ENCODE data around the gene VOPP1. TPM values are rescaled to one million over a fixed set of nuclear protein-coding genes. Genes with fewer than 3 reads are reported as not detected.

The VOPP1 gene
- total RNA-seq, 1 donor from 2014 or later, result 20.0 TPM

Other genes with a start within 250 kb of the VOPP1 start
- gene LANCL2, start 207.2 kb downstream of the VOPP1 start, total RNA-seq, result 8.5 TPM